Measurements from ENCODE around the gene CORIN. TPM values are rescaled to one million over a fixed set of nuclear protein-coding genes. Genes with fewer than 3 reads are reported as not detected.

The CORIN gene
- total and polyA plus RNA-seq, 12 donors: 0.10 to 1.1 (median 0.41) TPM; not detected in 2

- Histone ChIP-seq H3K27me3 (no peaks in the 10 kb centered on the region), H3K4me3 (no peak overlapping the region), H3K36me3 (replicated peaks in 1 of 2) (no peaks in the 10 kb centered on the region), H3K4me1 (replicated peaks in 1 of 2) (no peaks in the 10 kb centered on the region), H3K9me3 (replicated peaks in 1 of 3) (no peaks in the 10 kb centered on the region), H3K27ac (no peak overlapping the region)
- TF ChIP-seq CTCF (IDR thresholded peaks at IDR 0.05): no peak
- TF ChIP-seq POLR2A (IDR thresholded peaks at IDR 0.05): no peak
- WGBS, 4 donors: 57 to 88% (median 84%) methylated on average over 3 of the region's 3 CpGs
- DNase-seq: no peak
- intact Hi-C loops (cut with DNase I): no loop called here
These were observed 36.3 kb downstream of the CORIN start for GRCh38 chr4:47801481-47802002.

GRCh38 chr4:47798165-47798564, 39.7 kb downstream of the CORIN start:
- Histone ChIP-seq H3K36me3 (replicated peaks in 1 of 2) (no peaks in the 10 kb centered on the region), H3K4me1 (replicated peaks in 1 of 2) (no peaks in the 10 kb centered on the region), H3K4me3 (no peak overlapping the region), H3K9me3 (replicated peaks in 1 of 3) (no peaks in the 10 kb centered on the region), H3K27ac (no peak overlapping the region), H3K27me3 (no peaks in the 10 kb centered on the region)
- TF ChIP-seq POLR2A (IDR thresholded peaks at IDR 0.05): no peak
- TF ChIP-seq CTCF (IDR thresholded peaks at IDR 0.05): no peak
- DNase-seq: no peak
- intact Hi-C loops (cut with DNase I): no loop called here
- WGBS, 4 donors: 56 to 69% (median 58%) methylated on average over 3 of the region's 3 CpGs

DNA sequence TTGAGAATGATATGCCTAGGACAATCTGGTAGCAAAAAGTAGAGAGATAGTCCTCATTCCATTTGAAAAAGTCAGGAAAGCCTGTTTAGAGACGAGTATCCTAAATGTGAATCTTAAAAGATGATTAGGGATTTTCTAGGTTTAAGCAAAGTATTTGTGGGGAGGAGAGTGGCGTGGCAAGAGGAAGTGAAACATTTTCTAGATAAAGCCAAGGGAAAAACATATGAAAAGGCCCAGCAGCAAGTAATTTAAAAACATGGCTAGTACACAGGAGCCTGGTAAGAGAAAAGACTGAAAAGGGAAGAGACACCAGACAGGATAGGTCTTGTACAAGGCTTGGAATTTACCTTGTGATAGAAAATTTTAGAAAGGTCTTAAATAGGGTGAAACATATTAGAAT, 45.9 kb downstream of the CORIN start:
- H3K9me3 ChIP-seq (replicated peaks in 1 of 3): no peaks in the 10 kb centered on the region
- no peak overlapping the region for H3K4me3 ChIP-seq
- no peaks in the 10 kb centered on the region for H3K4me1 ChIP-seq (replicated peaks in 1 of 2)
- no peaks in the 10 kb centered on the region for H3K36me3 ChIP-seq (replicated peaks in 1 of 2)
- intact Hi-C loops (cut with DNase I): no loop called here
- no peak for TF ChIP-seq CTCF (IDR thresholded peaks at IDR 0.05)
- no peak for TF ChIP-seq POLR2A (IDR thresholded peaks at IDR 0.05)
- no peaks in the 10 kb centered on the region for H3K27me3 ChIP-seq
- 52 to 89% (median 59%) methylated on average over 2 of the region's 2 CpGs for WGBS, 4 donors
- H3K27ac ChIP-seq: no peak overlapping the region
- no peak for DNase-seq

DNA sequence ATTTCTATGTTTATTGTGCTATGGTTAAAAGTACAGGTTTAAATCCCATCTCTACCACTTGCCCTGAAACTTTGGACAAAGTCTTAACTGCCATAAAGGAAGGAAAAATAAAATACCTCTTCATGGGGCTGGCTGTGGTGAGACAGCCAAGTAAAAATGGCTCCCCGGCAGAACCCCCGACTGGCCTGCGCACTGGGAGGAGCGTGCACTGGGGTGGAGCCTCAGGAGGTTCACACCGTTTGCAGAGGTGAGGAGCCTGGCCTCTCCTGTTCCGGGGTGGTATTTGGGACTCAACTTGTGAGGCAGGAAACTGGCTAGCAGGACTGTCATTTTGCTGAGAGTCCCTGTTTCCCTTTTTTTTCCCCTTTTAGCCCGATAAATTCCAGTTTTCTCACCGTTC, 47.8 kb downstream of the CORIN start:
- TF ChIP-seq POLR2A (IDR thresholded peaks at IDR 0.05): no peak
- no peak for TF ChIP-seq CTCF (IDR thresholded peaks at IDR 0.05)
- WGBS, 4 donors: 86 to 92% (median 87%) methylated on average over 8 of the region's 8 CpGs

More for the DNA sequence above, 47.8 kb downstream of the CORIN start:
- Histone ChIP-seq H3K27ac (no peak overlapping the region), H3K4me1 (replicated peaks in 1 of 2) (no peaks in the 10 kb centered on the region), H3K27me3 (no peaks in the 10 kb centered on the region), H3K4me3 (no peak overlapping the region), H3K9me3 (replicated peaks in 1 of 3) (no peaks in the 10 kb centered on the region), H3K36me3 (replicated peaks in 1 of 2) (no peaks in the 10 kb centered on the region)
- no peak for DNase-seq
- intact Hi-C loops (cut with DNase I): no loop called here
